Large intestine (tissue), 3 donors: ENCODE data around the gene HNRNPA0. TPM values are rescaled to one million over a fixed set of nuclear protein-coding genes. Genes with fewer than 3 reads are reported as not detected.

Experiments
- DNase-seq, 2 donors: peaks; one replicate each; pipeline versions ENCODE4 v3.0.0 to v3.0.0-alpha.2; 2013
- H3K27ac ChIP-seq: one replicate; pipeline ENCODE4 v1.5.1; 2013; ENCODE audit warnings: low read length
- H3K27me3 ChIP-seq: 2 replicates; pipeline ENCODE4 v1.6.1; 2013; ENCODE audit warnings: low read length; ENCODE audit not compliant: control insufficient read depth, insufficient read depth
- H3K36me3 ChIP-seq: 2 replicates; pipeline ENCODE4 v1.6.1; 2013; ENCODE audit warnings: low read length; ENCODE audit not compliant: control insufficient read depth, insufficient read depth
- H3K4me1 ChIP-seq: one replicate; pipeline ENCODE4 v1.6.1; 2013; ENCODE audit warnings: low read length; ENCODE audit not compliant: control insufficient read depth, insufficient read depth
- H3K4me3 ChIP-seq: one replicate; pipeline ENCODE4 v1.5.1; 2013; ENCODE audit warnings: low read length
- H3K9me3 ChIP-seq: one replicate; pipeline ENCODE4 v1.6.1; 2013; ENCODE audit warnings: mild to moderate bottlenecking, low read depth, low read length, moderate library complexity; ENCODE audit not compliant: control insufficient read depth
- WGBS: methylation state at CpG from one replicate; pipeline ENCODE4 v1.1.5; 2013; ENCODE audit warnings: low lambda C conversion rate; ENCODE audit not compliant: insufficient coverage; 5-methylcytosine and 5-hydroxymethylcytosine counted together
- polyA plus RNA-seq: library from polyadenylated mRNA; unstranded; fragments of 120-200 nt; gene quantifications from one replicate; pipeline ENCODE4 v1.2.1, GENCODE V29; 2013

HNRNPA0 gene
- polyA plus RNA-seq, 1 donor = 42.6 TPM

GRCh38 chr5:137708062-137708461, 46.1 kb downstream of the HNRNPA0 start:
- Histone ChIP-seq H3K9me3 (no peaks in the 10 kb centered on the region), H3K27ac (no peak overlapping the region), H3K27me3 (no peaks in the 10 kb centered on the region), H3K36me3 (peaks cover 5% of the 10 kb centered on the region), H3K4me3 (no peak overlapping the region), H3K4me1 (no peaks in the 10 kb centered on the region)
- 100% methylated on average over 1 of the region's 1 CpG for WGBS
- DNase-seq = no peak

DNA sequence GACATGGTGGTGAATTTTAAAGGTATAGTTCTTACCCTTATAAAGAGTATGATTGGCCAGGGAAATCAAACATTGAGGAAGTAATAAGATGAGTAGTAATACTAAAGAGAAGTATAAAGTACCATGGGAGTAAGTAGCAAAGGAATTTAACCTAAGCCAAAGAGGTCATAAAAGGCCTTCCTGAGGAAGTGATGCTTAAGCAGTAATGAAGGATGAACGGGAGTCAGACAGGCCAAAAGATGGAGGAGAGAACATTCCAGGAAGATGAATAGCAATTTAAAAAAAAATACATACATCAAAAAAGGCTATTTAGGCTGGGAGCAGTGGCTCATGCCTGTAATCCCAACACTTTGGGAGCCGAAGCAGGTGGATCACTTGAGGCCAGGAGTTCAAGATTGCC, 47.3 kb downstream of the HNRNPA0 start:
- no peak for DNase-seq
- Histone ChIP-seq H3K4me1 (no peaks in the 10 kb centered on the region), H3K9me3 (no peaks in the 10 kb centered on the region), H3K27ac (no peak overlapping the region), H3K4me3 (no peak overlapping the region), H3K36me3 (peaks cover 5% of the 10 kb centered on the region), H3K27me3 (no peaks in the 10 kb centered on the region)
- 75% methylated on average over 1 of the region's 2 CpGs for WGBS

GRCh38 chr5:137705106-137705505, 49.1 kb downstream of the HNRNPA0 start:
- H3K27me3 ChIP-seq = no peaks in the 10 kb centered on the region
- H3K36me3 ChIP-seq = peaks cover 5% of the 10 kb centered on the region
- no peaks in the 10 kb centered on the region for H3K9me3 ChIP-seq
- no peaks in the 10 kb centered on the region for H3K4me1 ChIP-seq
- H3K27ac ChIP-seq = no peak overlapping the region
- no peak for DNase-seq
- no peak overlapping the region for H3K4me3 ChIP-seq

GRCh38 chr5:137703565-137703964, 50.6 kb downstream of the HNRNPA0 start:
- Histone ChIP-seq H3K27ac (no peak overlapping the region), H3K36me3 (no peaks in the 10 kb centered on the region), H3K4me1 (no peaks in the 10 kb centered on the region), H3K4me3 (no peak overlapping the region), H3K27me3 (no peaks in the 10 kb centered on the region), H3K9me3 (no peaks in the 10 kb centered on the region)
- no peak for DNase-seq
- 100% methylated on average over 4 of the region's 5 CpGs for WGBS

DNA sequence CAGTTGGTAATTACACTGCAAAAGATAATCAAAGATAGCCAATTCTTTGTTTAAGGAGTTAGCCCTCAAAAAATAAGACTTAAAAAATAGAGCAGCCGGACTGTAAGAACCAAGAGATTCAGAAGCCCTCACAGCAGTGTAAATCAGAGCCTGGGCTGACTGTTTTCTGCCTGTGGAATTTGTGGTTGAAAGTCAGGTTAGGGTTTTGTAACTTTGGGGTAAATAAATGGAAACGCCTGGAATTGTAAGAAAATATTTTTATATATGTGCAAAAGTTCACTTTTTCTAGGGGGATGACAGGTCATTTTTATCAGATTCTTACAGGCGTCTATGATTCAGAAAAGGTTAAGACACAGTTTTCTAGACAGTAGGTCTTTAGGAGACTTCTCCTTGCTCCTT, 53.9 kb downstream of the HNRNPA0 start:
- H3K36me3 ChIP-seq = peaks cover 5% of the 10 kb centered on the region
- no peak overlapping the region for H3K4me3 ChIP-seq
- H3K4me1 ChIP-seq = no peaks in the 10 kb centered on the region
- no peaks in the 10 kb centered on the region for H3K9me3 ChIP-seq
- no peak overlapping the region for H3K27ac ChIP-seq
- H3K27me3 ChIP-seq = no peaks in the 10 kb centered on the region
- no peak for DNase-seq
- WGBS = no CpG with 5 or more reads among the region's 3 CpGs

DNA sequence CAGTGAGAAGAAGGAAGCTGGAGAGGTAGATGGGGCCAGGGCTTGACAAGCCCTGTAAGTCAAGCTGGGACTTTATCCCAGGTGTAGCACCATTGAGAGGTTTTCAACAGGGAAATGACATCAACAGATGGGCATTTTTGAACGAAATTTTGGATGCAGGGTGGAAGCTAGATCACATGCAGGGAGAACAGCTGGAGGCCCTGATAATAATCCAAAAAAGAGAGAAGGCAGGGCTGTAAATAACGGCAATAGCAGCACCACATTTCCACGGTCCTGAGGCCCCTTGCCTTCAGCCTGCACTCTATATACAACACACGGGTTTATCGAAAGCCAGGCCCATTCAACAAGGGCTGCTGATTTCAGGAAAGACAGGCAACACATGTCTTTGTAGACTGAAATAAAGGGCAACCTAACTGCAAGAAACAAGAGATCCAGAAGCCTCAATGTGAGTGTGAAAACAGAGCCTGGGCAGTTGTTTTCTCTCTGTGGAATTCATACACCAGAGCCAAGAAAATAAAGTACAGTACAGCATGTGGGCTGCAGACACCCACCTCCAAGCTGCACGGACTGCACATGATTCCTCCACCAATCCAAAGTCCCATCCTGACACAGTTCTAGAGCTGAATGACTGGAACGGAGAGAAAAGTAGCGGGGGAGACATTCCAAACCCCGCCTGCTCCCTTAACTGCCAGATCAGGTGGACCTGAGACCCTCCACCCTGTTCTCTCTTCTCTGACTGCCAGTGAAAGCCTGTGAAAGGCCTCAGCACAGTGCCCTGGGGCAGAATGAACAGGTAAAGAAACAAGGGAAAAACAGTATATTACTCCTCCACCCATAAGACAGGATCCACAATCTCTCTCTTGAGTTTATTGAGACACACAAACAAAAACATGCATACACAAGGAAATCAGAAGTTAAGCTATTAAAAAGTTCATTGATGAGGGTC, 54.6 kb downstream of the HNRNPA0 start:
- no CpG with 5 or more reads among the region's 9 CpGs for WGBS
- no peak for DNase-seq
- peaks cover 5% of the 10 kb centered on the region for H3K36me3 ChIP-seq
- no peak overlapping the region for H3K4me3 ChIP-seq
- no peaks in the 10 kb centered on the region for H3K27me3 ChIP-seq
- H3K9me3 ChIP-seq = no peaks in the 10 kb centered on the region
- no peaks in the 10 kb centered on the region for H3K4me1 ChIP-seq
- H3K27ac ChIP-seq = no peak overlapping the region

DNA sequence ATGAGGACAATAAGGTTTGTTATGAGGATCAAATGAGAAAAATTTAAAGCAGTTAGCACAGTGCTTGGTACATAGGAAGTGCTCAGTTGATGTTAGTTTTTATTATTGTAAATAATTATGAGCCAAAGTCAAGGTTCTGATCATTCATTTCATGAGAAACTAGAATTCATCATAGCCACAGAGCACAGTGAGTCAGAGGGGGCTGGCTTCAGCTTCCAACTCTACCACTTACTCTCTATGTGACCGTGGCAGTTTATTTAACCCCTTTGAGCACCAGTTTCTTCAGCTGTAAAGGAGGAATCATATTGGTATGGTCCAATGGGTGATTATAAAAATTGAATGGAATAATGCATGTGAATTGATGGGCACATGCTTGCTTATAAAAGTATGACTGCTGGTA, 57.7 kb downstream of the HNRNPA0 start:
- H3K27ac ChIP-seq = no peak overlapping the region

DNA sequence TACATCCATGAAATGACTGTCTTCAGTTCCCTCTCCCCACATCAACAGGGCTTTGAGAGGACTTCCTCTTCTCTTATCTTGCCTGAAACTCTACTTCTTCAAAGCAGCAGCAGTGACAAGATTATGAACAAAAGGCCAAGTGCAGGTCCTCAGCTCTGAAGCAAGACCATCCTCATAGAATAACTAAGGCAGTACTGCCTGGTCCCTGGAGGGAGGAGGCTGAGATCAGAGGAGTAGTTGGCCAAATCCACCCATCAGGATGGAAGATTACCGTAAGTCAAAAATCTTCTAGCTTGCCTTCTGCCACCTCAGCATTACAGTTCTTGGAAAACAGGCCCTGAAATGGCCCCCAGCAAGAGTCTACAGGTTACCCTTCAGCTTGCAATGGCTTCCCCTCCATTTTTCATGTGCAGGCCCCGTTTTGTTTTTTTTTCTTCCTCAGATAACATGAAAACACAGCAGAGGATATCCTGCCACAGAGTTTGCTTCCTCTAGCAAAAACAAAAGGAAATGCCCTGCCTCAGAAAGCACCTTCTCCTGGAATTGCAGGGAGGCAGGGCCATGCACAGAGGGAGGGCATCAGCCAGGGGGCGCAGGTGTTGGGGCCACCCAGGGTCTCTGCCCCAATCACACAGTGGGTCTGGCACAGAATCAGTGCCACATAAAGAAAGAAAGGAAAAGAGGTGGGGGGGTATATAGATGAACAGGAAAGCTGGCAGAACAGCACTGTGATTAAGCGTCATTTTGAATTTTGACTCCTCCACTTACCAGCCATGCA, 58.3 kb downstream of the HNRNPA0 start:
- WGBS = no CpG with 5 or more reads among the region's 4 CpGs
- no peaks in the 10 kb centered on the region for H3K27me3 ChIP-seq
- no peak for DNase-seq
- no peaks in the 10 kb centered on the region for H3K9me3 ChIP-seq
- H3K36me3 ChIP-seq = peaks cover 5% of the 10 kb centered on the region
- no peak overlapping the region for H3K27ac ChIP-seq
- no peak overlapping the region for H3K4me3 ChIP-seq
- no peaks in the 10 kb centered on the region for H3K4me1 ChIP-seq

More for the DNA sequence above, 57.7 kb downstream of the HNRNPA0 start:
- no CpG with 5 or more reads among the region's 1 CpG for WGBS
- Histone ChIP-seq H3K27me3 (no peaks in the 10 kb centered on the region), H3K9me3 (no peaks in the 10 kb centered on the region), H3K4me3 (no peak overlapping the region), H3K4me1 (no peaks in the 10 kb centered on the region), H3K36me3 (peaks cover 5% of the 10 kb centered on the region)
- DNase-seq = no peak

Other genes with a start within 250 kb of the HNRNPA0 start
- 7.2 TPM for gene KLHL3, start 18.3 kb downstream of the HNRNPA0 start, polyA plus RNA-seq
- 2.2 TPM for gene MYOT, start 113.5 kb upstream of the HNRNPA0 start, polyA plus RNA-seq
- gene PKD2L2, start 135.1 kb upstream of the HNRNPA0 start, polyA plus RNA-seq = 0.15 TPM